Osteoblast (primary cell): Measurements from ENCODE around the gene MYEOV. TPM values are rescaled to one million over a fixed set of nuclear protein-coding genes. Genes with fewer than 3 reads are reported as not detected.

Experiments
- DNase-seq: peaks from one replicate; pipeline ENCODE4 v3.0.0; 2011; ENCODE audit warnings: low spot score, mixed read lengths; ENCODE audit not compliant: insufficient read length; ENCODE audit errors: missing footprints
- H2AFZ ChIP-seq: 2 replicates; pipeline ENCODE4 v1.6.0; 2011; ENCODE audit warnings: mild to moderate bottlenecking, low read length
- H3K27ac ChIP-seq: 2 replicates; pipeline ENCODE4 v1.5.1; 2011; ENCODE audit warnings: mild to moderate bottlenecking, low read depth, low read length, moderate library complexity
- H3K27me3 ChIP-seq: 2 replicates; pipeline ENCODE4 v1.6.0; 2012; ENCODE audit warnings: mild to moderate bottlenecking, control low read depth, inconsistent platforms, low read length, moderate library complexity; ENCODE audit not compliant: insufficient read depth
- H3K36me3 ChIP-seq: 2 replicates; pipeline ENCODE4 v1.5.1; 2011; ENCODE audit warnings: mild to moderate bottlenecking, low read length, control low read depth, moderate library complexity; ENCODE audit not compliant: insufficient read depth
- H3K4me1 ChIP-seq: 2 replicates; pipeline ENCODE4 v1.5.1; 2011; ENCODE audit warnings: mild to moderate bottlenecking, low read length, control low read depth, moderate library complexity; ENCODE audit not compliant: insufficient read depth
- H3K4me2 ChIP-seq: 2 replicates; pipeline ENCODE4 v1.6.0; 2011; ENCODE audit warnings: mild to moderate bottlenecking, low read length; ENCODE audit not compliant: insufficient read depth
- H3K4me3 ChIP-seq: fragments of 200-600 bp; sonication (generic); 3 replicates; pipeline ENCODE4 v1.5.1; 2012; ENCODE audit warnings: mild to moderate bottlenecking, low read length, inconsistent platforms; ENCODE audit not compliant: insufficient read depth
- H3K79me2 ChIP-seq: 2 replicates; pipeline ENCODE4 v1.6.0; 2012; ENCODE audit warnings: mild to moderate bottlenecking, low read length, control low read depth, inconsistent platforms; ENCODE audit not compliant: insufficient read depth
- H3K9me3 ChIP-seq: 2 replicates; pipeline ENCODE4 v1.5.1; 2011; ENCODE audit warnings: low read depth, low read length, control low read depth
- H4K20me1 ChIP-seq: 2 replicates; pipeline ENCODE4 v1.6.0; 2012; ENCODE audit warnings: mild to moderate bottlenecking, low read length, control low read depth; ENCODE audit not compliant: insufficient read depth
- CTCF ChIP-seq: IDR thresholded peaks from 2 replicates; pipeline ENCODE4 v1.5.1; 2011; ENCODE audit warnings: mild to moderate bottlenecking, low read depth, low read length, moderate library complexity; ENCODE audit errors: extremely low read depth
- total RNA-seq: library from RNA; depleted of rRNA; stranded (reverse); fragments of >200 nt; gene quantifications from 2 replicates; pipeline ENCODE4 v1.2.3, GENCODE V29; 2012

Gene MYEOV
- total RNA-seq, 1 donor: 1.4 TPM

GRCh38 chr11:69310351-69310750 is 16.4 kb downstream of the MYEOV start:
- no peaks in the 10 kb centered on the region for H3K9me3 ChIP-seq
- H3K4me1 ChIP-seq: peaks cover 15% of the 10 kb centered on the region
- H3K27ac ChIP-seq: no peak overlapping the region
- no peak overlapping the region for H3K4me3 ChIP-seq
- peaks cover 21% of the 10 kb centered on the region for H3K79me2 ChIP-seq
- H2AFZ ChIP-seq: no peak overlapping the region
- DNase-seq: peak; percentile 79
- H4K20me1 ChIP-seq: no peaks in the 10 kb centered on the region
- no peaks in the 10 kb centered on the region for H3K36me3 ChIP-seq
- TF ChIP-seq CTCF: no peak
- H3K27me3 ChIP-seq: no peaks in the 10 kb centered on the region
- no peak overlapping the region for H3K4me2 ChIP-seq

DNA sequence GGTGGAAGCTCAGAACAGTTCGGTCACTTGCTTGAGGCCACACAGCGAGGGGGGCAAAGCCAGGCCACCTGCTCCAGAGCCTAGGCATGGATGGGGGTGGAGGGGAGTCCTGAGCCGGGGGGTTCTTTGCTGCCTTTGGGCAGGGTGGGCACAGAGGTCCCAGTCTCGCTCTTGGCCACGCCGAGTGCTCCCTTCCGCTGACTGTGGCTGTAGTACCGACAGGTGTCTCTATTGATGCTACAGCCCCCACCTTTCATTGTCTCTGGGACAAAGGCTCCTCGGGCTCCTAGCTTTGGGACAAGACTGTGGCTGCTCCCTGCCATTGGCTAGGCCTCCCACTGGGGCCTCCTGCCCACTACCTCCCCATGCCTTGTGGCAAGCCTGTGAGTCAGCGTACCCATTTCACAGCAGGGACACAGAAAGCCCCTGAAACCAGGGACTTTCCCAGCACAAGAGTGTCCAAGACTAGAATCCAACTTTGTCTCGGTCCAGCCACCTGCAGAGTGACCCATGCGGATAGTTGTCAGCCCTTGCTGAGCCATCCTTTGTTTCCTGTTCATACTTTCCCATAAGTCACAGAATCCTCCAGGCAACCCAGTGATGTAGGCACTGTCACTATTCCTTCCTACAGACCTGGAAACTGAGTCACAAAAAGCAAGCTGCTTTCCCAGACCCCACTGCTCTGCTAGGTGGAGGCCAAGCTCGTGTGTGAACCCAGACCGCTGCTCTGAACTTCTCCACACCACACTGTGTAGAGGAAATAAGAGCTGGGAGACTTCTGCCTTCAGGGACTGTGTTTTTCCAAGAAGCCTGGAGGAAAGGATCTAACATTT is 17.2 kb downstream of the MYEOV start:
- Histone ChIP-seq H2AFZ (no peak overlapping the region), H3K9me3 (no peaks in the 10 kb centered on the region), H4K20me1 (no peaks in the 10 kb centered on the region), H3K27ac (no peak overlapping the region), H3K4me1 (peaks cover 15% of the 10 kb centered on the region), H3K79me2 (peaks cover 25% of the 10 kb centered on the region), H3K36me3 (no peaks in the 10 kb centered on the region), H3K4me2 (no peak overlapping the region), H3K27me3 (no peaks in the 10 kb centered on the region), H3K4me3 (no peak overlapping the region)
- TF ChIP-seq CTCF: no peak
- DNase-seq: no peak

DNA sequence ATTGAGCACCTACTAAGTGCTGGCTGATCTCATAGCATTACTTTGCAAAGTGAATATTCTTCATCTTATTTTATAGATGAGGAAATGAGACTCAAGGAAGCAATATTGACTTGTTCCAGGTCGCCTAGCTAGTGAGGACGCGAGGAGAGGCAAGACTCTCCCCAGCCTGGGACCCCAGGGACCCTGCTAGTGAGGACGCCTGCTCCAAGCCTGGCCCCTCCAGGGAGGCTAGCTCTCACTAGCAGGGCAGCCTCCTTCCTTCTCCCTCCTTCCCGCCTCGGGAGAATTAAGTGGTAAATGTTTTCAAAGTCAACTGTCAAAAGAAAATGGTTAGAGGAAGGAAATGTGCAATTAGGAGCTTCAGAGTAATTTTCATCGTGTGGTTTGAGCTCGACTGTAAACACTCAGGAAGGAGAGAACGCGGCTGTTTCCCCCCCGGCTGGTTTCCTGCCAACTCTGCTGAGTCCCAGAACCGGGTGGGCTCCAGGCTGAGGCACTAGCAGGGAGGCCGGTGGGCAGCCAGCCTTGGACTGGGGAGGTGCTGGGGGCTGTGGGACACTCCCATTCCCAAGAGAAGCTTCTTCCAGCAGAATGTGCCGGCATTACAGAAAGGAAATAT is 17.9 kb downstream of the MYEOV start:
- no peaks in the 10 kb centered on the region for H3K36me3 ChIP-seq
- peaks cover 16% of the 10 kb centered on the region for H3K4me1 ChIP-seq
- no peaks in the 10 kb centered on the region for H3K27me3 ChIP-seq
- H3K79me2 ChIP-seq: peaks cover 30% of the 10 kb centered on the region
- no peak overlapping the region for H3K4me2 ChIP-seq
- H3K27ac ChIP-seq: peak overlapping the region; percentile 31
- no peak overlapping the region for H3K4me3 ChIP-seq
- DNase-seq: peak; percentile 80
- peak overlapping the region; percentile 80 for H2AFZ ChIP-seq
- no peak for TF ChIP-seq CTCF
- H4K20me1 ChIP-seq: no peaks in the 10 kb centered on the region
- no peaks in the 10 kb centered on the region for H3K9me3 ChIP-seq
